K562 (cell line): ENCODE data around the gene SLC25A26. TPM values are rescaled to one million over a fixed set of nuclear protein-coding genes. Genes with fewer than 3 reads are reported as not detected.

ENCODE experiments used
- ATAC-seq: fragments of 200-7000 bp; cut with Tn5 transposase; 3 replicates; pipeline ENCODE4 v1.9.1; 2020; ENCODE audit warnings: moderate library complexity
- BruUV-seq: library from RNA; stranded (reverse); fragments of 400-500 nt; replicated peaks from 2 replicates; lab custom pipeline; 2021; lab: Mats Ljungman, UMichigan
- CTCF ChIA-PET: fragments of 300-600 bp; formaldehyde crosslinking; extraction: SDS; loops from one replicate; lab custom pipeline; 2021; ENCODE audit warnings: low intra/inter-chr PET ratio; lab: Yijun Ruan, JAX
- POLR2A ChIA-PET: fragments of 300-600, 350-650 bp; sonication (Branson Sonifier 250); formaldehyde crosslinking; extraction: SDS; loops from one replicate; lab custom pipeline; 2021; ENCODE audit warnings: antibody characterized with exemption, inconsistent platforms; lab: Yijun Ruan, JAX
- DNase-seq, 4 experiments: peaks; one replicate each; pipeline versions ENCODE4 v3.0.0 to v3.0.0-alpha.2; 2011 to 2018; ENCODE audit warnings: low spot score in 3 of 4, mixed read lengths in 3 of 4; ENCODE audit errors: extremely low read depth in 1 of 4
- FAIRE-seq: peaks from 2 replicates; lab custom pipeline; 2011; peaks lifted over from hg19 to GRCh38; lab: Jason Lieb, UNC
- H2AFZ ChIP-seq: 2 replicates; pipeline ENCODE4 v1.6.0; 2011; ENCODE audit warnings: low read depth, low read length, control low read depth, inconsistent platforms
- H3K27ac ChIP-seq: fragments of 200-600 bp; 3 replicates; pipeline ENCODE4 v1.8.0; 2011; ENCODE audit warnings: low read depth, mild to moderate bottlenecking, control low read depth, inconsistent platforms, low read length, moderate library complexity, mixed read lengths; ENCODE audit errors: extremely low read depth
- H3K27me3 ChIP-seq, 2 experiments: fragments of 300-600 bp in 1 of 2; 2 replicates in 1 of 2; 3 replicates in 1 of 2; pipeline versions ENCODE4 v1.6.0 to v1.8.0; 2011; ENCODE audit warnings: inconsistent platforms in 2 of 2, low read length in 2 of 2, mild to moderate bottlenecking in 1 of 2, mixed read lengths in 1 of 2, moderate library complexity in 1 of 2; ENCODE audit not compliant: control insufficient read depth in 2 of 2, insufficient read depth in 2 of 2
- H3K36me3 ChIP-seq: fragments of 300-600 bp; 3 replicates; pipeline ENCODE4 v1.8.0; 2011; ENCODE audit warnings: mild to moderate bottlenecking, low read length, inconsistent platforms; ENCODE audit not compliant: control insufficient read depth, insufficient read depth
- H3K4me1 ChIP-seq, 2 experiments: fragments of 200-600 bp in 1 of 2; replicated peaks in 1 of 2; 2 replicates in 1 of 2; 3 replicates in 1 of 2; pipeline versions ENCODE4 v1.5.1 to v1.8.0; 2011; ENCODE audit warnings: inconsistent platforms in 2 of 2, low read length in 2 of 2, mild to moderate bottlenecking in 1 of 2, mixed read lengths in 1 of 2, moderate library complexity in 1 of 2; ENCODE audit not compliant: control insufficient read depth in 2 of 2, insufficient read depth in 2 of 2
- H3K4me2 ChIP-seq: 2 replicates; pipeline ENCODE4 v1.6.1; 2011; ENCODE audit warnings: low read length, control low read depth, inconsistent platforms, mixed read lengths; ENCODE audit not compliant: insufficient read depth
- H3K4me3 ChIP-seq: fragments of 200-600 bp; sonication (generic), shearing (Covaris generic); 2 replicates; pipeline ENCODE4 v1.5.1; 2016; ENCODE audit warnings: control low read depth, inconsistent platforms
- H3K79me2 ChIP-seq: fragments of 200-600 bp; 3 replicates; pipeline ENCODE4 v1.8.0; 2011; ENCODE audit warnings: low read length, inconsistent platforms; ENCODE audit not compliant: control insufficient read depth, insufficient read depth
- H3K9ac ChIP-seq, 2 experiments: 2 replicates each; pipeline versions ENCODE4 v1.6.0 to v1.6.1; 2011; ENCODE audit warnings: low read depth in 2 of 2, low read length in 2 of 2, control low read depth in 1 of 2, inconsistent platforms in 1 of 2, mild to moderate bottlenecking in 1 of 2, mixed read lengths in 1 of 2; ENCODE audit not compliant: insufficient read depth in 1 of 2
- H3K9me1 ChIP-seq: one replicate; pipeline ENCODE4 v1.6.0; 2011; ENCODE audit warnings: inconsistent platforms, mild to moderate bottlenecking, low read length, moderate library complexity; ENCODE audit not compliant: control insufficient read depth, insufficient read depth
- H3K9me3 ChIP-seq: replicated peaks from 2 replicates; pipeline ENCODE4 v1.5.1; 2011; ENCODE audit warnings: low read depth, low read length, inconsistent platforms; ENCODE audit not compliant: control insufficient read depth, insufficient read depth
- H4K20me1 ChIP-seq: replicated peaks from 2 replicates; pipeline ENCODE4 v1.6.1; 2011; ENCODE audit warnings: low read length, inconsistent platforms, mixed read lengths; ENCODE audit not compliant: control insufficient read depth, insufficient read depth
- BMI1 ChIP-seq: fragments of 150-350 bp; IDR thresholded peaks from 2 replicates; pipeline ENCODE4 v1.6.1; 2014; ENCODE audit warnings: low read length
- CAMTA2 ChIP-seq: fragments of 250-450 bp; sonication (Bioruptor Pico); conservative IDR thresholded peaks from 2 replicates; pipeline ENCODE4 v1.5.1; 2022
- E2F8 ChIP-seq: fragments of 450-650 bp; IDR thresholded peaks from 2 replicates; pipeline ENCODE4 v1.7.1; 2018; ENCODE audit warnings: mild to moderate bottlenecking, low read depth; ENCODE audit not compliant: partially characterized antibody
- FIP1L1 ChIP-seq: fragments of 200-400 bp; formaldehyde crosslinking; IDR thresholded peaks from 2 replicates; pipeline ENCODE4 v1.6.1; 2018; ENCODE audit warnings: mild to moderate bottlenecking, low read depth, low read length; ENCODE audit not compliant: poor library complexity, severe bottlenecking
- FOXM1 ChIP-seq, 2 experiments: fragments of 450-650 bp in 1 of 2; sonication (generic) in 1 of 2; formaldehyde crosslinking in 1 of 2; IDR thresholded peaks; 2 replicates each; pipeline versions ENCODE4 v1.6.1 to v1.9.0; 2017 to 2022; ENCODE audit warnings: low read depth in 2 of 2, mild to moderate bottlenecking in 2 of 2, missing genetic modification reagents in 1 of 2, moderate library complexity in 1 of 2
- MED1 ChIP-seq: sonication (generic); formaldehyde crosslinking; IDR thresholded peaks from 2 replicates; pipeline ENCODE4 v1.8.1; 2023; ENCODE audit warnings: missing genetic modification reagents, borderline replicate concordance
- NR1H2 ChIP-seq: sonication (generic); formaldehyde crosslinking; IDR thresholded peaks from 2 replicates; pipeline ENCODE4 v1.4.0; 2020; ENCODE audit warnings: mild to moderate bottlenecking, missing genetic modification reagents
- PCBP1 ChIP-seq: fragments of 200-400 bp; formaldehyde crosslinking; IDR thresholded peaks from 2 replicates; pipeline ENCODE4 v1.6.1; 2018; ENCODE audit warnings: mild to moderate bottlenecking, low read depth, low read length; ENCODE audit not compliant: poor library complexity, severe bottlenecking
- PRMT5 ChIP-seq: sonication (generic); formaldehyde crosslinking; IDR thresholded peaks from 2 replicates; pipeline ENCODE4 v1.5.0; 2020; ENCODE audit warnings: missing genetic modification reagents
- RCOR1 ChIP-seq, 2 experiments: IDR thresholded peaks; 2 replicates each; pipeline ENCODE4 v1.6.1; 2012; ENCODE audit warnings: low read depth in 2 of 2, low read length in 2 of 2, borderline replicate concordance in 1 of 2, improper control_type of control experiment in 1 of 2
- U2AF1 ChIP-seq: fragments of 200-400 bp; formaldehyde crosslinking; optimal IDR thresholded peaks from 2 replicates; pipeline ENCODE3; 2017; ENCODE audit warnings: mild to moderate bottlenecking, low read depth, low read length, moderate library complexity
- ZNF140 ChIP-seq: fragments of 250-450 bp; sonication (Bioruptor Pico); IDR thresholded peaks from 2 replicates; pipeline ENCODE4 v1.8.0; 2021; ENCODE audit warnings: moderate library complexity, mild to moderate bottlenecking, inconsistent platforms
- ZNF184 ChIP-seq: sonication (generic); formaldehyde crosslinking; IDR thresholded peaks from 2 replicates; pipeline ENCODE4 v1.5.0; 2020; ENCODE audit warnings: missing genetic modification reagents
- ZNF57 ChIP-seq: fragments of 450-650 bp; formaldehyde crosslinking; IDR thresholded peaks from 2 replicates; pipeline ENCODE4 v1.4.0; 2020; ENCODE audit warnings: mild to moderate bottlenecking, moderate library complexity
- WGBS: fragments of 100-300 bp; shearing (Covaris generic); methylation state at CpG from one replicate; pipeline ENCODE4 v1.1.6; 2016; ENCODE audit warnings: low coverage, mixed read lengths; ENCODE audit not compliant: insufficient coverage; ENCODE audit errors: missing lambda C conversion rate; 5-methylcytosine and 5-hydroxymethylcytosine counted together
- in situ Hi-C: fragments of 300-500 bp; cut with MboI; formaldehyde crosslinking; loops from 4 replicates; pipeline ENCODE4 v1.15.0; 2018; ENCODE audit warnings: inconsistent platforms, mixed read lengths
- intact Hi-C: fragments of 100-400 bp; cut with micrococcal nuclease; formaldehyde crosslinking; loops from 2 replicates; pipeline ENCODE4 v1.14.2; 2022
- polyA plus RNA-seq, 8 experiments: library from polyadenylated mRNA; depleted of rRNA in 4 of 8; stranded (reverse) in 5 of 8; unstranded in 3 of 8; fragments of >200 nt; fragmentation: Nextera tagmentation in 2 of 8; fragmentation: Illumina TruSeq in 1 of 8; extraction: Ambion mirVana in 2 of 8; extraction: Trizol in 1 of 8; gene quantifications; 2 replicates each; pipeline versions ENCODE4 v1.2.1 to v1.2.3, GENCODE V29; 2011 to 2014; ENCODE audit warnings: inconsistent platforms in 1 of 8, missing spikeins in 1 of 8
- total RNA-seq, 7 experiments: library from RNA; depleted of rRNA in 6 of 7; stranded (reverse); fragments of >200 nt in 6 of 7; fragmentation: Illumina TruSeq in 2 of 7; extraction: Trizol in 2 of 7; gene quantifications; 2 replicates each; pipeline versions ENCODE4 v1.2.1 to v1.2.3, GENCODE V29; 2011 to 2021; ENCODE audit warnings: low replicate concordance in 1 of 7
- TF ChIP-seq, protein P1 (sequence below): fragments of 250-450 bp; sonication (Bioruptor Pico); IDR thresholded peaks from 2 replicates; pipeline ENCODE4 v1.5.0; 2021; ENCODE audit warnings: mild to moderate bottlenecking, borderline replicate concordance

Gene SLC25A26
- total and polyA plus RNA-seq, 9 of the 15 experiments (the other 6 are each of a cell fraction or from before 2014, with no cell fraction given) = 7.2 to 29.1 (median 12.6) TPM

- TF ChIP-seq FOXM1 (IDR thresholded peaks at IDR 0.05; ENCODE audit: low read depth) (no peak), FOXM1 (CRISPR knock-in tag; IDR thresholded peaks at IDR 0.05; ENCODE audit: low read depth) (no peak)
These were observed 145.9 kb downstream of the SLC25A26 start (continued) for GRCh38 chr3:66366747-66367146.

DNA sequence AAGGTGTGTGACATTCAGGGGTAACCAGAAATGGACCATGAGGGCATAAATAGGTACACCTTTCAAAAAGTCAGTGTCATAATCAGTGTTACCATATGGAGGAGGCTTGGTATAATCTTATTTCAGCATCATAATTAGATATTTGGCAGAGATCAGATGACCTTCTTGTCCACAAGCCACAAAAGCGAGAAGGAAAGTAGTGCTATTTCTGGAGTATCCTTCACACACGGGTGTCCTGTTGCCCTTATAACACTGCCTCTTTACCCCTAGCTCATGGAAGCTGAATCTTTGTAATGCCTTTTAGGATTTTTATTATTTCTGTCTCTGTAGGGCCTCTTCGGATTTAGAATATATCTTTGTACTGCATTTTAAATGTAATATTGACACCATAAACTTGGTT is 147.2 kb downstream of the SLC25A26 start:
- no peak overlapping the region for H3K27ac ChIP-seq
- H4K20me1 ChIP-seq = no peaks in the 10 kb centered on the region
- no peak overlapping the region for H3K4me3 ChIP-seq
- ChIA-PET POLR2A (no interaction called here), CTCF (no interaction called here)
- H3K9ac ChIP-seq = no peak overlapping the region
- H3K4me1 ChIP-seq = no peaks in the 10 kb centered on the region
- BruUV-seq = no TSS peak
- WGBS = 55% methylated on average over 3 of the region's 3 CpGs
- TF ChIP-seq MED1 (CRISPR knock-in tag) = no peak
- TF ChIP-seq ZNF140 (CRISPR knock-in tag) = no peak
- TF ChIP-seq U2AF1 = no peak
- no peak for TF ChIP-seq CAMTA2 (CRISPR knock-in tag)
- no peak for TF ChIP-seq E2F8
- TF ChIP-seq ZNF184 (CRISPR knock-in tag) = no peak
- no peak for TF ChIP-seq RCOR1 (IDR thresholded peaks at IDR 0.05; ENCODE audit: borderline replicate concordance in 1 of 2, low read depth in 2 of 2, low read length in 2 of 2)
- TF ChIP-seq, protein P1, sequence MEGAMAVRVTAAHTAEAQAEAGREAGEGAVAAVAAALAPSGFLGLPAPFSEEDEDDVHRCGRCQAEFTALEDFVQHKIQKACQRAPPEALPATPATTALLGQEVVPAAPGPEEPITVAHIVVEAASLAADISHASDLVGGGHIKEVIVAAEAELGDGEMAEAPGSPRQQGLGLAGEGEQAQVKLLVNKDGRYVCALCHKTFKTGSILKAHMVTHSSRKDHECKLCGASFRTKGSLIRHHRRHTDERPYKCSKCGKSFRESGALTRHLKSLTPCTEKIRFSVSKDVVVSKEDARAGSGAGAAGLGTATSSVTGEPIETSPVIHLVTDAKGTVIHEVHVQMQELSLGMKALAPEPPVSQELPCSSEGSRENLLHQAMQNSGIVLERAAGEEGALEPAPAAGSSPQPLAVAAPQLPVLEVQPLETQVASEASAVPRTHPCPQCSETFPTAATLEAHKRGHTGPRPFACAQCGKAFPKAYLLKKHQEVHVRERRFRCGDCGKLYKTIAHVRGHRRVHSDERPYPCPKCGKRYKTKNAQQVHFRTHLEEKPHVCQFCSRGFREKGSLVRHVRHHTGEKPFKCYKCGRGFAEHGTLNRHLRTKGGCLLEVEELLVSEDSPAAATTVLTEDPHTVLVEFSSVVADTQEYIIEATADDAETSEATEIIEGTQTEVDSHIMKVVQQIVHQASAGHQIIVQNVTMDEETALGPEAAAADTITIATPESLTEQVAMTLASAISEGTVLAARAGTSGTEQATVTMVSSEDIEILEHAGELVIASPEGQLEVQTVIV (CRISPR knock-in tag) = no peak
- no peak for TF ChIP-seq PCBP1
- TF ChIP-seq FIP1L1 = no peak
- TF ChIP-seq PRMT5 (CRISPR knock-in tag) = no peak
- no peak for TF ChIP-seq NR1H2 (CRISPR knock-in tag)
- no peak for TF ChIP-seq BMI1
- TF ChIP-seq ZNF57 = no peak
- H3K27me3 ChIP-seq = no peaks in the 10 kb centered on the region
- H3K4me2 ChIP-seq = no peak overlapping the region
- H3K36me3 ChIP-seq = no peaks in the 10 kb centered on the region
- in situ Hi-C loops (no loop called here), intact Hi-C loops (no loop called here)
- no peaks in the 10 kb centered on the region for H3K79me2 ChIP-seq
- H3K9me1 ChIP-seq = no peaks in the 10 kb centered on the region
- no peak for ATAC-seq
- no peak for DNase-seq
- no peaks in the 10 kb centered on the region for H3K9me3 ChIP-seq
- no peak for FAIRE-seq
- no peak overlapping the region for H2AFZ ChIP-seq
